ENCODE data around the gene AQP6. TPM values are rescaled to one million over a fixed set of nuclear protein-coding genes. Genes with fewer than 3 reads are reported as not detected.

Gene AQP6
- total RNA-seq, 1 donor from 2014 or later, result 0.21 TPM

DNA sequence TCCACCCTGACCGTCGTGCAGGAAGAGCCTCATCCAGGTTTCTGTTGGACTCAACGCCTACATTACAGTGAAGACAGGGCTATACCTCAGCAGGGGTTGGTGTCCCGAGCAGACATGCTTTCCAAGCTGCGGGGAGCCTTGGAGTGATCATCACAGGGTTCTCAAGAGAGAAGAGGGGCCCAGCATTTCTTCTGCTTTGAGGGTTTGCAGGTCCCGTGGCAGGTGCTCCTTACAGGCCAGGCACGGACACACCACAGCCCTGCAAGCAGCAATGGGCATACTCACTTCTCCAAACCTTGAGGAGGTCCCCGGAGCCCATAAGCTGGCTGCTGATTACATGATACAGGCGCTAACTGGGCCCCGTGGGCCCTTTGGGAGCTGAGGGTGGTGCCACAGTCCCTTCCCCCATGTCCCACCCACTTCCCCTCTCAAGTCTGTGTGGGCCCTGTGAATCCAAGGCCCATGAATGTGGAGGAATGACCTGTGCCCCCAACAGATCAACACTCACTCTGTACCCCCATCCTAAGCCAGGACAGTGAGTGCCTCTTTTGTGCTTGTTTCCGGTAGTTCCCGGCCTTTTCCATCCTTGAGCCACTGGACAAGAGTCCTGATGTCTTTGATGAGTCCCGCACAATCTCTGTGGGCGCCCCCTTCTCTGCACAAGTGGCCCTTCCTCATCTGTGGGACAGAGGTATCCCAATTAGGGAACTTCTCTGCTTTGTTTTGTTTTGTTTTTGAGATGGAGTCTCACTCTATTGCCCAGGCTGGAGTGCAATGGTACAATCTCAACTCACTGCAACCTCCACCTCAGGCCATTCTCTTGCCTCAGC lies 21.1 kb upstream of the AQP6 start:
- no peaks in the 10 kb centered on the region for H3K9me3 Mint-ChIP-seq
- DNase-seq (ENCODE audit: low read depth, low spot score), result no peak
- no peaks in the 10 kb centered on the region for H3K36me3 Mint-ChIP-seq (ENCODE audit: low read depth)
- no peak overlapping the region for H3K27ac Mint-ChIP-seq (ENCODE audit: unreplicated experiment)
- peaks cover 2% of the 10 kb centered on the region for H3K4me1 Mint-ChIP-seq
- no peak overlapping the region for H3K4me3 Mint-ChIP-seq
- TF ChIP-seq CTCF (conservative IDR thresholded peaks at IDR 0.05), result no peak
- H3K27me3 Mint-ChIP-seq (ENCODE audit: low read depth), result no peaks in the 10 kb centered on the region

- Mint-ChIP-seq H3K36me3 (ENCODE audit: low read depth) (no peaks in the 10 kb centered on the region), H3K4me1 (peaks cover 4% of the 10 kb centered on the region), H3K9me3 (no peaks in the 10 kb centered on the region), H3K27ac (ENCODE audit: unreplicated experiment) (no peak overlapping the region), H3K4me3 (no peak overlapping the region), H3K27me3 (ENCODE audit: low read depth) (no peaks in the 10 kb centered on the region)
- DNase-seq (ENCODE audit: low read depth, low spot score), result no peak
- TF ChIP-seq CTCF (conservative IDR thresholded peaks at IDR 0.05), result no peak
Measured at GRCh38 chr12:49952391-49953055, 20.2 kb upstream of the AQP6 start.

GRCh38 chr12:49953151-49953550 lies 19.6 kb upstream of the AQP6 start:
- H3K27ac Mint-ChIP-seq (ENCODE audit: unreplicated experiment), result no peak overlapping the region
- H3K4me3 Mint-ChIP-seq, result no peak overlapping the region
- H3K27me3 Mint-ChIP-seq (ENCODE audit: low read depth), result no peaks in the 10 kb centered on the region
- no peaks in the 10 kb centered on the region for H3K9me3 Mint-ChIP-seq
- no peak for TF ChIP-seq CTCF (conservative IDR thresholded peaks at IDR 0.05)
- H3K36me3 Mint-ChIP-seq (ENCODE audit: low read depth), result no peaks in the 10 kb centered on the region
- no peak for DNase-seq (ENCODE audit: low read depth, low spot score)
- H3K4me1 Mint-ChIP-seq, result peaks cover 4% of the 10 kb centered on the region

GRCh38 chr12:49953961-49954846 lies 18.5 kb upstream of the AQP6 start:
- Mint-ChIP-seq H3K4me1 (peaks cover 11% of the 10 kb centered on the region), H3K27me3 (ENCODE audit: low read depth) (peaks cover 4% of the 10 kb centered on the region), H3K4me3 (no peak overlapping the region), H3K36me3 (ENCODE audit: low read depth) (no peaks in the 10 kb centered on the region), H3K9me3 (no peaks in the 10 kb centered on the region), H3K27ac (ENCODE audit: unreplicated experiment) (no peak overlapping the region)
- no peak for TF ChIP-seq CTCF (conservative IDR thresholded peaks at IDR 0.05)
- DNase-seq (ENCODE audit: low read depth, low spot score), result no peak

All from neural crest cell (in vitro differentiated cells).